ENCODE measurements around the gene JAG1. TPM values are rescaled to one million over a fixed set of nuclear protein-coding genes. Genes with fewer than 3 reads are reported as not detected.

Gene JAG1
- total and polyA plus RNA-seq, 2 donors (not counting 3 experiments of a cell fraction or from before 2014, with no cell fraction given): 19.7 to 37.0 TPM

- Histone ChIP-seq H3K4me2 (ENCODE audit: insufficient read depth, low read length) (peak overlapping the region; percentile 73), H3K9ac (replicated peaks; ENCODE audit: extremely low read depth, insufficient read depth, low read length) (no peak overlapping the region), H3K9me1 (replicated peaks; ENCODE audit: control insufficient read depth, extremely low read depth, insufficient read depth, low read length) (no peaks in the 10 kb centered on the region), H2AFZ (ENCODE audit: low read depth, low read length) (no peak overlapping the region), H3K79me2 (ENCODE audit: control insufficient read depth, insufficient read depth, low read length) (peaks cover 11% of the 10 kb centered on the region), H3K27ac (ENCODE audit: insufficient read depth, low read depth, low read length) (peak overlapping the region; percentile 27), H3K9me3 (replicated peaks; ENCODE audit: control insufficient read depth, insufficient read depth, low read length) (no peaks in the 10 kb centered on the region), H3K36me3 (ENCODE audit: control insufficient read depth in 2 of 2, extremely low read depth in 1 of 2, insufficient read depth in 2 of 2, low read length in 2 of 2) (peaks cover 10 to 30% of the 10 kb centered on the region in 2 experiments), H3K4me1 (ENCODE audit: control insufficient read depth, extremely low read depth, insufficient read depth, low read length) (peaks cover 30% of the 10 kb centered on the region), H3K27me3 (ENCODE audit: control insufficient read depth in 2 of 2, insufficient read depth in 2 of 2, low read length in 2 of 2) (no peaks in the 10 kb centered on the region), H4K20me1 (replicated peaks; ENCODE audit: control insufficient read depth, extremely low read depth, insufficient read depth, low read length) (no peaks in the 10 kb centered on the region), H3K4me3 (replicated peaks in 1 of 3; ENCODE audit: insufficient read depth in 1 of 3, low read depth in 1 of 3, low read length in 3 of 3) (no peak overlapping the region)
- ChIA-PET POLR2A (no interaction called here), CTCF (interaction anchor here (1.3 to 1.5 kb wide), 2 partner anchors 45 to 890 kb away, joined by 3 to 4 read pairs; no protein-coding TSS in a partner anchor)
- FAIRE-seq (peak; percentile 55), DNase-seq (ENCODE audit: low read depth, low spot score) (peak; percentile 56)
- TF ChIP-seq GATA2 (IDR thresholded peaks at IDR 0.05; ENCODE audit: insufficient read depth, insufficient read length, low read depth, low read length) (peak; percentile 30), JUN (IDR thresholded peaks at IDR 0.05; ENCODE audit: borderline replicate concordance, insufficient read depth, insufficient read length, low read depth) (no peak)
- intact Hi-C loops (cut with micrococcal nuclease) (loop anchor here (5.0 kb wide), 2 partner anchors 187 to 618 kb away; no protein-coding TSS in a partner anchor), dilution Hi-C loops (cut with MboI; ENCODE audit: extremely low pct_ligation_motif_present, low sequenced_read_pairs) (no loop called here)
- BruUV-seq (replicated peaks): no TSS peak
These were observed 19.2 kb downstream of the JAG1 start for GRCh38 chr20:10654630-10655029.

DNA sequence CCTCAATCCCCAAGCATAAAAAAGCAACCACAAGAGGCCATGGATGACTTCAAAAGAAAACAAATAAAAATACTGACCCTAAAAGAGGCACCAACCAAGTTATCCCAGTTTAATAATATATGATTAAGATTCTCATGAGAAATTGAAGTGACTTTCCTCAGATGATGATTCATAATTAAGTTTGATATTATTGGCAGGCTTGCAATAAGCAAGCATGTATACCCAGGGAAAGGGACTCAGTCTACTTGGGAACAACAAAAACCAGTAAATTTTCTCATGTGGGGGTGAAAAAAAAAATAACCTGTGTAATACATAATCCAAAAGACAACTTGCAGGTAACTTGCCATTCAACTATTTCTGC lies 19.6 kb downstream of the JAG1 start:
- ChIA-PET POLR2A (no interaction called here), CTCF (interaction anchor here (0.9 to 1.7 kb wide), 5 partner anchors 17 to 890 kb away, joined by 3 to 6 read pairs (median 4); no protein-coding TSS in a partner anchor)
- H3K9me1 ChIP-seq (replicated peaks; ENCODE audit: control insufficient read depth, extremely low read depth, insufficient read depth, low read length): no peaks in the 10 kb centered on the region
- no TSS peak for BruUV-seq (replicated peaks)
- H4K20me1 ChIP-seq (replicated peaks; ENCODE audit: control insufficient read depth, extremely low read depth, insufficient read depth, low read length): no peaks in the 10 kb centered on the region
- no peaks in the 10 kb centered on the region for H3K27me3 ChIP-seq (ENCODE audit: control insufficient read depth in 2 of 2, insufficient read depth in 2 of 2, low read length in 2 of 2)
- DNase-seq (ENCODE audit: low read depth, low spot score): peak; percentile 63
- TF ChIP-seq EZH2 (IDR thresholded peaks at IDR 0.05; ENCODE audit: borderline replicate concordance, low read depth, low read length, severe bottlenecking) (no peak), FOS (IDR thresholded peaks at IDR 0.05; ENCODE audit: borderline replicate concordance, insufficient read depth, low read length) (peak; percentile 29)
- FAIRE-seq: no peak
- peaks cover 30% of the 10 kb centered on the region for H3K4me1 ChIP-seq (ENCODE audit: control insufficient read depth, extremely low read depth, insufficient read depth, low read length)
- intact Hi-C loops (cut with micrococcal nuclease) (loop anchor here (5.0 kb wide), 2 partner anchors 187 to 618 kb away; no protein-coding TSS in a partner anchor), dilution Hi-C loops (cut with MboI; ENCODE audit: extremely low pct_ligation_motif_present, low sequenced_read_pairs) (no loop called here)
- H2AFZ ChIP-seq (ENCODE audit: low read depth, low read length): no peak overlapping the region
- peak overlapping the region; percentile 73 for H3K4me2 ChIP-seq (ENCODE audit: insufficient read depth, low read length)
- H3K79me2 ChIP-seq (ENCODE audit: control insufficient read depth, insufficient read depth, low read length): peaks cover 10% of the 10 kb centered on the region
- no peak overlapping the region for H3K4me3 ChIP-seq (replicated peaks in 1 of 3; ENCODE audit: insufficient read depth in 1 of 3, low read depth in 1 of 3, low read length in 3 of 3)
- H3K36me3 ChIP-seq (ENCODE audit: control insufficient read depth in 2 of 2, extremely low read depth in 1 of 2, insufficient read depth in 2 of 2, low read length in 2 of 2): peaks cover 10 to 33% of the 10 kb centered on the region in 2 experiments
- H3K9me3 ChIP-seq (replicated peaks; ENCODE audit: control insufficient read depth, insufficient read depth, low read length): no peaks in the 10 kb centered on the region
- H3K9ac ChIP-seq (replicated peaks; ENCODE audit: extremely low read depth, insufficient read depth, low read length): no peak overlapping the region
- peak overlapping the region; percentile 74 for H3K27ac ChIP-seq (ENCODE audit: insufficient read depth, low read depth, low read length)

All from endothelial cell of umbilical vein (primary cell).